ENCODE data around the gene ZNF135. TPM values are rescaled to one million over a fixed set of nuclear protein-coding genes. Genes with fewer than 3 reads are reported as not detected.

The ZNF135 gene
- total RNA-seq, 1 donor from 2014 or later: 1.7 TPM

- no peak overlapping the region for H3K4me2 ChIP-seq (ENCODE audit: low read length)
- H3K36me3 ChIP-seq (ENCODE audit: insufficient read depth, low read length): no peaks in the 10 kb centered on the region
- peaks cover 22% of the 10 kb centered on the region for H3K9me3 ChIP-seq (ENCODE audit: insufficient read depth, low read depth, low read length)
- no peak overlapping the region for H3K4me3 ChIP-seq (ENCODE audit: insufficient read depth, low read depth, low read length)
- H3K79me2 ChIP-seq (ENCODE audit: insufficient read depth, low read length): no peaks in the 10 kb centered on the region
- DNase-seq (ENCODE audit: low read depth): no peak
- no peaks in the 10 kb centered on the region for H3K4me1 ChIP-seq (ENCODE audit: insufficient read depth, low read length)
- H3K27ac Mint-ChIP-seq (ENCODE audit: unreplicated experiment): no peak overlapping the region
- no peaks in the 10 kb centered on the region for H3K27me3 ChIP-seq (ENCODE audit: insufficient read depth, low read length)
- H3K9ac ChIP-seq (ENCODE audit: low read length): no peak overlapping the region
- H3K4me1 Mint-ChIP-seq (ENCODE audit: low read depth, unreplicated experiment): no peaks in the 10 kb centered on the region
- H3K9me3 Mint-ChIP-seq (ENCODE audit: unreplicated experiment): peaks cover 32% of the 10 kb centered on the region
- no peak overlapping the region for H3K4me3 Mint-ChIP-seq (ENCODE audit: unreplicated experiment)
- FAIRE-seq: no peak
- no peaks in the 10 kb centered on the region for H3K27me3 Mint-ChIP-seq (ENCODE audit: low read depth, unreplicated experiment)
- H4K20me1 ChIP-seq (ENCODE audit: insufficient read depth, low read length): no peaks in the 10 kb centered on the region
- no peak overlapping the region for H3K27ac ChIP-seq (ENCODE audit: low read depth, low read length)
- H3K36me3 Mint-ChIP-seq (ENCODE audit: low read depth, unreplicated experiment): peaks cover 3% of the 10 kb centered on the region
- TF ChIP-seq CTCF (IDR thresholded peaks at IDR 0.05; ENCODE audit: insufficient read depth, low read depth, low read length) (no peak), EZH2 (IDR thresholded peaks at IDR 0.05; ENCODE audit: insufficient read depth, low read length) (no peak)
- no peak overlapping the region for H2AFZ ChIP-seq (ENCODE audit: low read depth, low read length)
These were observed 12.2 kb upstream of the ZNF135 start for GRCh38 chr19:58046856-58047255.

GRCh38 chr19:58047672-58048071 is 11.4 kb upstream of the ZNF135 start:
- no peaks in the 10 kb centered on the region for H4K20me1 ChIP-seq (ENCODE audit: insufficient read depth, low read length)
- no peaks in the 10 kb centered on the region for H3K36me3 ChIP-seq (ENCODE audit: insufficient read depth, low read length)
- Mint-ChIP-seq H3K27ac (ENCODE audit: unreplicated experiment) (no peak overlapping the region), H3K4me3 (ENCODE audit: unreplicated experiment) (no peak overlapping the region), H3K9me3 (ENCODE audit: unreplicated experiment) (peaks cover 36% of the 10 kb centered on the region), H3K36me3 (ENCODE audit: low read depth, unreplicated experiment) (peaks cover 3% of the 10 kb centered on the region), H3K4me1 (ENCODE audit: low read depth, unreplicated experiment) (no peaks in the 10 kb centered on the region), H3K27me3 (ENCODE audit: low read depth, unreplicated experiment) (no peaks in the 10 kb centered on the region)
- no peak overlapping the region for H3K27ac ChIP-seq (ENCODE audit: low read depth, low read length)
- H3K9me3 ChIP-seq (ENCODE audit: insufficient read depth, low read depth, low read length): peaks cover 24% of the 10 kb centered on the region
- no peak overlapping the region for H3K4me3 ChIP-seq (ENCODE audit: insufficient read depth, low read depth, low read length)
- H3K9ac ChIP-seq (ENCODE audit: low read length): no peak overlapping the region
- H3K27me3 ChIP-seq (ENCODE audit: insufficient read depth, low read length): no peaks in the 10 kb centered on the region
- H2AFZ ChIP-seq (ENCODE audit: low read depth, low read length): no peak overlapping the region
- H3K4me1 ChIP-seq (ENCODE audit: insufficient read depth, low read length): no peaks in the 10 kb centered on the region
- FAIRE-seq: no peak
- no peak overlapping the region for H3K4me2 ChIP-seq (ENCODE audit: low read length)
- DNase-seq (ENCODE audit: low read depth): no peak
- TF ChIP-seq EZH2 (IDR thresholded peaks at IDR 0.05; ENCODE audit: insufficient read depth, low read length) (no peak), CTCF (IDR thresholded peaks at IDR 0.05; ENCODE audit: insufficient read depth, low read depth, low read length) (no peak)
- no peaks in the 10 kb centered on the region for H3K79me2 ChIP-seq (ENCODE audit: insufficient read depth, low read length)

DNA sequence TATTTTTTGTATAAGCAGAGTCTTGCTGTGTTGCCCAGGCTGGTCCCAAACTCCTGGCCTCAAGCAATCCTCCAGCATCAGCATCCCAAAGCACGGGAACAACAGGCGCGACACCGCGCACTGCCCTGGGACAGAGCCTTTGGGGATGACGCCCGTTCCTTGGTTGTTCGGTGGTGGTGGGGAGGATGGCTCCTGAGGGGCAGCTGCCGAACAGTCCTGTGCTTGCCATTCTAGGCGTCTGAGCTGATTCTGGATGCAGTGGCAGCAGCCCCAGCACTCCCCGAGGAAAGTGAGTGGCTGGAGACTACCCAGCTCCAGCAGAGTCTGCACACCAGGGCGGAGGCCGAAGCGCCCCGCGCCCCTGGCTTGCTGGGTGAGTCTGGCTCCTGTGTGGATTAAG is 6.8 kb upstream of the ZNF135 start:
- H3K9me3 Mint-ChIP-seq (ENCODE audit: unreplicated experiment): peaks cover 41% of the 10 kb centered on the region
- TF ChIP-seq EZH2 (IDR thresholded peaks at IDR 0.05; ENCODE audit: insufficient read depth, low read length) (no peak), CTCF (IDR thresholded peaks at IDR 0.05; ENCODE audit: insufficient read depth, low read depth, low read length) (no peak)
- DNase-seq (ENCODE audit: low read depth) (no peak), FAIRE-seq (no peak)
- no peaks in the 10 kb centered on the region for H3K4me1 Mint-ChIP-seq (ENCODE audit: low read depth, unreplicated experiment)
- no peaks in the 10 kb centered on the region for H3K4me1 ChIP-seq (ENCODE audit: insufficient read depth, low read length)
- H3K9me3 ChIP-seq (ENCODE audit: insufficient read depth, low read depth, low read length): peaks cover 14% of the 10 kb centered on the region
- no peaks in the 10 kb centered on the region for H3K27me3 ChIP-seq (ENCODE audit: insufficient read depth, low read length)
- no peak overlapping the region for H3K4me3 Mint-ChIP-seq (ENCODE audit: unreplicated experiment)
- H4K20me1 ChIP-seq (ENCODE audit: insufficient read depth, low read length): no peaks in the 10 kb centered on the region
- H3K9ac ChIP-seq (ENCODE audit: low read length): no peak overlapping the region
- H3K27ac ChIP-seq (ENCODE audit: low read depth, low read length): no peak overlapping the region
- no peak overlapping the region for H3K27ac Mint-ChIP-seq (ENCODE audit: unreplicated experiment)
- H2AFZ ChIP-seq (ENCODE audit: low read depth, low read length): no peak overlapping the region
- no peak overlapping the region for H3K4me3 ChIP-seq (ENCODE audit: insufficient read depth, low read depth, low read length)
- H3K27me3 Mint-ChIP-seq (ENCODE audit: low read depth, unreplicated experiment): peaks cover 3% of the 10 kb centered on the region
- no peaks in the 10 kb centered on the region for H3K79me2 ChIP-seq (ENCODE audit: insufficient read depth, low read length)
- H3K36me3 Mint-ChIP-seq (ENCODE audit: low read depth, unreplicated experiment): no peaks in the 10 kb centered on the region
- no peak overlapping the region for H3K4me2 ChIP-seq (ENCODE audit: low read length)
- H3K36me3 ChIP-seq (ENCODE audit: insufficient read depth, low read length): no peaks in the 10 kb centered on the region

Data from astrocyte (in vitro differentiated cells and primary cell).